Activated gamma-delta T cell treated with Interleukin-2 at 50 U/mL for 16 hours (primary cell): ENCODE data around the gene PPP4R3B.
"Not testable (repeated sequence)": the region's sequence is repeated elsewhere in the genome, so short reads cannot be mapped to it uniquely, and the experiment has no call there.

ENCODE experiments used
- DNase-seq: peaks from one replicate; pipeline ENCODE4 v3.0.0-alpha.2; 2020

PPP4R3B gene

DNA sequence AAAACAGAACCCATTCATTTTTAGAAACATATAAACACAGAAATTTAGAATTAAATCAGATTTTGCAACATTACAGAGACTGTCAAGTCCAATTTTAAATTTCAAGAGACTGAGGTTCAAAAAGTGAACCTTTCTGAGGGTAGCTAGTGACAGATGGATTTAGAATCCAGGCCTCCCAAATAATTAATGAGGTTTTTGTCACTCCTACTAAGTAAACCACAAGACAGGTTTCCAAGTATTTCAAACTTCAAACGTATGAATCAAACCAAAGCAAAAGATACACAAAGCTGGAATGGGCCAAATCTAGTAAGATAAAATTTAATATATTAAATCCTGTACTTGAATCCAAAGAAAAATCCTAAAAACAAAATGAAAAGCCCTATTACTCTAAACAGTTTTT is 25.3 kb downstream of the PPP4R3B start:
- no peak for DNase-seq

DNA sequence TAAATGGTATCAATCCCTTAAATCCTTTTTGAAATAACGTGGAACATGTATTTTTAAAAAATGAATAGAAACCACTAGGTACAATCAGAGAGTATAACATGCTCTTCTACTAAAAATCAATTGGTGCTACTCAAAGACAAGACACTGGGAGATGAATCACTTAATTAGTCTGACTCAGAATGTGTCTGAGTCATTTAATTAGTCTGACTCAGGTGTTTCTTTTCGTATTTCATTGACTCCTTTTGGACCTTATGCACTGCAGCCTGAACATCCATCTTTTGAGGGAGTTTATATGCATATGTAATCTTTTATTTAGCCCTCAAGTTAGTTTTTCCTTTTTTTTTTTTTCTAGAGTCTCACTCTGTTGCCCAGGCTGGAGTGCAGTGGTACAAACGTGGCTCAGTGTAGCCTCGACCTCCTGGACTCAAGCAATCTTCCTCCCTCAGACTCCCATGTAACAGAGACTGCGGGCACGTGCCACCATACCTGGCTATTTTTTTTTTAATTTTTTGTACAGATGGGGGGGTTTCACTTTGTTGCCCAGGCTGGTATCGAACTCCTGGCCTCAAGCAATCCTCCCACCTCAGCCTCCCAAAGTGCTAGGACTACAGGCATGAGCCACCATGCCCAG is 26.5 kb downstream of the PPP4R3B start:
- no peak for DNase-seq

DNA sequence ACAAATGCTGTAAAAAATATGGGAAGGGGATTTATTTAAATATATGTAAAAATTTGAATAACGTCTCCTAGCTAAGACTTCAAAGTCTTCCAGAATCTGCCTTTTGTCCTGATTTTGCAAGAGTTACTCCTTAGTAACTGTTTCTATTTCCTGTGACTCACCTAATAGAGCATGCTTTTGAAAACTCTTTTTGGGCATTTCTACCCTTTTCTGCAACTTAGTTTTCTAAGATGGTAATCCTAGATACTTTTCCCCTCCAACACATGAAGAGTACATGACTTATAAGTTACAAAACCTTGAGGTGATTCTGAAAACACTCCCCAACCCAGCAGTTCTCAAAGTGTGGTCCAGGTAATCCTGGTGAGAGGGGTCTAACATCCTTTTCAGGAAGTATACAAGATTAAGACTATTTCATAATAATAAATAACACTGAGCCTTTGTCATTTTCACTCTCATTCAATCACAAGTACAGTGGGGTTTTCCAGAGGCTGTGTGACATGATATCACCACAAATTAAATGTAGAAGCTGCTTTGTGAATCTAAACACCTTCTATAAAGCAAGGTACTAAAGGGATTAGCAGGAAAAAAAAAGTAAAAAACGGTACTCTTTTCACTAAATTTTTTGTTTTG is 31.9 kb downstream of the PPP4R3B start:
- DNase-seq = no peak

DNA sequence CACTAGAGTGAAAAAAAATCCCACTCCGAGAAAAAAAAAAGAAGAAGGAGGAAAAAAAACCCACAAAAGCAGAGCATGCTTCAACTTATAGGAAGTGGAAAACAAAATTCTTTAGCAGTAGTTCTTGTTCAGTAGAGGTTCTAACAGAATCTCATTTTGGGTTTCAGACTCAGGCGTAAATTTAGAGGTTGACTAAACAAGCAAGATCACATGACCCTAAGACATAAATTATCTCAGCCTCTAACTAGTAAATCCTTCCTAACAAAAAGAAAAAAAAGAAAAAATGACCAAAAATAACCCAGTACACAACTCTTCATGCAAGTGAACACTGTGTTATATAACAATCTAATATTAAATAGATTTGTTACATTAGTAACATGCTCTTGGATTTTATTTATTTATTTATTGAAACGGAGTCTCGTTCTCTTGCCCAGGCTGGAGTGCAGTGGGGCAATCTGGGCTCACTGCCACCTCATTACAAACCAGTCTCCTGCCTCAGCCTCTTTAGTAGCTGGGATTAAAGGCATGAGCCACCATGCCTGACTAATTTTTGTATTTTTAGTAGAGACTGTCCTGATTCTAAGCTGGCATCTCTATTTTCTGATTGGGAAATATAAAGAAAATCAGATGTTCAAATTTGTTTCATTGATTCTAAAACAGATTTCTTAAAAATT is 35.4 kb downstream of the PPP4R3B start:
- DNase-seq = no peak

DNA sequence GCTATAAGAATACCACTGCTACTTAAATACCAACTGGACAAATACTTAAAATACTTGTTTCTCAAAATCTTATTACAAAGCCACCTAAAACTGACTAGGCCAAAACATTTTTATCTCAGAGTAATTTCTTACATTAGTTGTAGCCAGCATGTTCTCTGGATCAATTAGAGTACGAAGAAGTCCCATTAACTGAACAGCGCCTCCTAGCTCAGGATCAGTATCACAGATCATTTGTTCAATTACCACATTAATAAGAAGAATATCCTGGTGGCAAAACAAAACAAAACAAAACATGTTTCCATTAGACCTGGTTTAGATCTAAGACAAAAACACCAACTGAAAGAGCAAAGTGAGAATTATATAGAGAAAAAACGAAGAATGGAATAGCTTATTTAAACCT is 36.0 kb downstream of the PPP4R3B start:
- no peak for DNase-seq

- DNase-seq = not testable (repeated sequence)
These were observed 48.4 kb downstream of the PPP4R3B start for GRCh38 chr2:55569002-55569401.

DNA sequence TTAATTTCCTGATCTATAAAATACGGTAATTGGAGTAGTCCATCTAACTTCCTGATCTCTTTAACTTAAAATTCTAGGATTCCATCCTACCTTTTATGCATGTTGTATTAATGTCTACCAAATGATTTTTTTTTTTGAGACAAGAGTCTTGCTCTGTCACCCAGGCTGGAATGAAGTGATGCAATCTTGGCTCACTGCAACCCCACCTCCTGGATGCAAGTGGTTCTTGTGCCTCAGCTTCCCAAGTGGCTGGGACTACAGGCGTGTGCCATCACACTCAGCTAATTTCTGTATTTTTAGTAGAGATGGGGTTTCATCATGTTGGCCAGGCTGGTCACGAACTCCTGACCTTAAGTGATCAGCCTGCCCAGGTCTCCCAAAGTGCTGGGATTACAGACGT is 50.1 kb downstream of the PPP4R3B start:
- no peak for DNase-seq

DNA sequence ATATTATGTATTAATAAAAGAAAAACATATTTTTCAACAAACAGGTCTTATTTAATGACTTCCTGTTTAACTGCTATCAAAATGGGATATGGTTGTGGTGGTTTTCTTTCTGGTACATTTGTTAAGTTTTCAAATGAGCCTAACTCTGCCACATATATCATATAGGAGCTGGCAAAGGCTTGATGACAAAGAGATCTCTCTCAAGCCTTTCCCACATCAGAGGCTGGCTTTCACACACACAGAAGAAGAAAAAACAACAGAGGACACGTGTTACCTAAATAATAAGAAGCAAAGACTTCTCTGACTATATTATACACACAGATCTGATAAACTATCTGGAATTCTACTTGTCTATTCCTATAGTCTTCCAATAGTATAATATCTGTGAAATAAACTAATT is 51.8 kb downstream of the PPP4R3B start:
- DNase-seq = peak; percentile 9

GRCh38 chr2:55560855-55561254 is 56.6 kb downstream of the PPP4R3B start:
- DNase-seq = no peak

DNA sequence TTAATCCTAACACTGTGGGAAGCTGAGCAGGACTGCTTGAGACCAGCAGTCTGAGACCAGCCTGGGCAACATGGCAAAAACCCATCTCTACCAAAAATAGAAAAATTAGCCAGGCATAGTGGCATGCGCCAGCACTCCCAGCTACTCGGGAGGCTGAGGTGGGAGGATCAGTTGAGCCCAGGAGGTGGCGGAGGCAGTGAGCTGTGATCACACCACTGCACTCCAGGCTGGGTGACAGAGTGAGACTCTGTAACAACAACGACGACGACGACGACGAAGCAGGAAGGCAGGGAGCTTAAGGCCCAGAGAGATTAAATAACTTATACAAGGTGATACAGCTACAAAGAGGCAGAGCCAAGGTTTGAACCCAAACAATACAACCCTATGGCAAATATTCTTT is 60.6 kb downstream of the PPP4R3B start:
- no peak for DNase-seq

GRCh38 chr2:55555977-55556376 is 61.4 kb downstream of the PPP4R3B start:
- DNase-seq = no peak

DNA sequence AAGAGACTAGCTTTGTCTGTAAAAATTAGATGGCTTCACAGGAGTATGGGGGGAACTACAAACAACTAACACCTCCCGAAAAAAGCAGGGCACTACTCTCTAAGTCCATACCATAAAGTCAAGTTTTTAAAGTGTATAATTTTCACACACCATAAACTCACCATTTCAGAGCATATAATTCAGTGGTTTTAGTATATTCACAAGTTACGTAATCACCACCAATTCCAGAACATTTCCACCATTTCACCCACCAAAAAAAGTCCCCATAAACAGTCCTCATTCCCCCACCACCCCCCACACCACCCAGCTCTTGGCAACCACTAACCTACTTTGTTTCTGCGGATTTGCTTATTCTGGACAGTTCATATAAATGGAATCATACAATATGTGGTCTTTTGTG is 64.1 kb downstream of the PPP4R3B start:
- DNase-seq = no peak

DNA sequence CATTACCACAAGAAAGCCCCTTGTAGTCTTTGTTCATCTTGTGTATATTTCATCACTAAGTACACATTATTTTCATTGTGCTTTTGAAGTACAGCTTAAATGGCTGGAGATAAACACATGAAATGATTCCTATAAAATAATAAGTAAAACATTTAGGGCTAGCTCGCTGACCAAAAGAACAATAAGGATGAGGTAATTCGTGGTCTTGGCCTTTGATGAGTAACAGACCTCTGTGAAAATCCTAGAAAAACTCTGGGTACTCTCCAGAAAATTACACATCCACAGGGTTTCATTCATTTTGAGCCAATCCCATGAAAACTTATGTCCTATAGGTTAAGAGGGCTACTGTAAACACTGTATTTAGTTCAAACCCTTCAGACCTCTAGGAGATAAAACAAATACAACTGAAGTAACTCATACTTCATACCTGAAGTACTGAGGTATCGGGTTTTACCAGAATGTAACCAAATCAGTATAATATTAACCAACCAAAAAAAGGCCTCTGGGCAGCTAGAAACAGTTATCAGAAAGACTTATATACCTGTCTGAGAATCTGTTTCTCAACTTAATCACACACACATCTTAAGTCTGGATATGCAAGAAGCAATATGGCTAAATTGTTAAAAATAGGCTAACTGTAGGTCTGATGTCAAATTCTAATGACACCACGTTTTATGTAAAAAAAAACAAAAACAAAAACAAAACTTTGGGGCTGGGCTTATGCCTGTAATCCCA is 66.9 kb downstream of the PPP4R3B start:
- no peak for DNase-seq

- DNase-seq = not testable (repeated sequence)
These were observed 69.7 kb downstream of the PPP4R3B start for GRCh38 chr2:55547679-55548078.

GRCh38 chr2:55547001-55547400 is 70.4 kb downstream of the PPP4R3B start:
- DNase-seq = no peak

- DNase-seq = no peak
These were observed 86.8 kb downstream of the PPP4R3B start for GRCh38 chr2:55530539-55531081.

GRCh38 chr2:55526174-55526573 is 91.2 kb downstream of the PPP4R3B start:
- DNase-seq = no peak

- no peak for DNase-seq
These were observed 92.5 kb downstream of the PPP4R3B start for GRCh38 chr2:55524884-55525437.

DNA sequence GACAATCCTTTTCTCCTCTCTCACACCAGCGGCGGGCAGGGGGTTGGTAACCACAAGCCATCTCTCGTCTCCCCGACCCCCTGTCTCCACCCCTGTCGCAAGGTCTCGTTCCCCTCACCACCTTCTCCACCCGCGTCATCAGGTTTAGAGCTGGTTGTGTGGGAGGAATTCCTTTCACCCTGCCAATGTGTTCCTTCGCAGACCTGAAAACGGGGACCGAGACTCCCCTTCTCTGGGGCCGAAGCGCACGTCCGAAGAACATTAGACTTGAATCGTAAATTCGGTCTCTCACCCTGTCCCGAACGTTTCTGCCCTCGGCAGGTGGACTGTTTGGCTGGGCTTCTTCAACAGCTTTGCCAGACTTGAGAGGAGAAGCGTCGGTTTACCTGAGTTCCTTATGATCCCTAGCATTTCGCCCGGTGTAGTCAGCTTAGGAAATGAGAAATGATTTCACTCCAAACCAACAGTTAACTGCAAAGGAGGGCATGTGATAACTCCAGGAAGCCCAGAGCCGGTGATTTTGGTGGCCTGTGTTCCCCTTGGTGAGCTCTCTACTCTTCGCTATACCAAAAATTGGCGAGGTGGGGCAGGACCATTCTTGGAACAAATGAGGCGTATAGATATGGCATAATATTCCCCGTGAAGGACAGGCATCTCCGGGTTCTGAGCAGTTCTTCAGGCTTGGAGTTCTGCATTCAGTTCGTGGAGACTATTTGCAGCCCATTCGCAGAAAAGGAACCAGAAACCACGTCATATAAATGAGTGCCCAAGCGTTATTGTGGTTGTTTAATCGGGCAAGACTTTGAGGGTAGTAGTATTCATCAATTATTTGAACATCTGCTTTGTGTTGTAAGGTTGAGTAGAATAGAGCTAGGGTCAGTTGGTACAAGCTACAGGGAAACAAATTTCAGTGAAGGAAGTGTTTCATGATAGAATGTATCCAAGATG is 97.2 kb downstream of the PPP4R3B start:
- peak; percentile 29 for DNase-seq

GRCh38 chr2:55518841-55519165 is 98.6 kb downstream of the PPP4R3B start:
- DNase-seq = no peak

GRCh38 chr2:55511508-55512124 is 105.8 kb downstream of the PPP4R3B start:
- no peak for DNase-seq
